Gastroesophageal sphincter (tissue), 4 donors: ENCODE measurements around the gene MAFF. TPM values are rescaled to one million over a fixed set of nuclear protein-coding genes. Genes with fewer than 3 reads are reported as not detected.

Experiments used
- ATAC-seq: fragments of 150-250 bp; one replicate; pipeline ENCODE4 v1.9.1; 2016; ENCODE audit warnings: mild to moderate bottlenecking, moderate library complexity
- H3K27ac ChIP-seq, 4 donors: fragments of 200-600 bp; sonication (generic) in 3 of 4; 1 replicate in 3 of 4; 2 replicates in 1 of 4; pipeline ENCODE4 v1.5.1; 2016 to 2019
- H3K27me3 ChIP-seq: fragments of 200-600 bp; sonication (generic); one replicate; pipeline ENCODE4 v1.5.1; 2019
- H3K36me3 ChIP-seq, 2 donors: fragments of 200-600 bp; sonication (generic); one replicate each; pipeline ENCODE4 v1.5.1; 2019; ENCODE audit warnings: control low read depth in 1 of 2
- H3K4me1 ChIP-seq, 3 donors: fragments of 200-600 bp; sonication (generic); 1 replicate in 2 of 3; 2 replicates in 1 of 3; pipeline ENCODE4 v1.5.1; 2016 to 2019; ENCODE audit warnings: control low read depth in 2 of 3
- H3K4me3 ChIP-seq, 2 donors: fragments of 200-600 bp; sonication (generic); one replicate each; pipeline ENCODE4 v1.5.1; 2019; ENCODE audit warnings: mild to moderate bottlenecking in 1 of 2, moderate library complexity in 1 of 2
- H3K9me3 ChIP-seq, 3 donors: fragments of 200-600 bp; sonication (generic); one replicate each; pipeline ENCODE4 v1.5.1; 2017 to 2019; ENCODE audit warnings: control low read depth in 2 of 3
- CTCF ChIP-seq, 4 experiments: fragments of 200-600 bp in 2 of 4; fragments of 450-650 bp in 2 of 4; sonication (generic) in 1 of 4; IDR thresholded peaks; one replicate each; pipeline ENCODE4 v1.5.1; 2017 to 2019; ENCODE audit warnings: antibody characterized with exemption in 4 of 4, mild to moderate bottlenecking in 2 of 4, moderate library complexity in 2 of 4
- EP300 ChIP-seq: sonication (generic); formaldehyde crosslinking; IDR thresholded peaks from one replicate; pipeline ENCODE4 v1.6.1; 2017; ENCODE audit warnings: antibody characterized with exemption, mild to moderate bottlenecking
- POLR2A ChIP-seq, 2 donors: fragments of 450-650 bp; IDR thresholded peaks; one replicate each; pipeline ENCODE4 v1.6.1; 2017; ENCODE audit warnings: antibody characterized with exemption in 2 of 2, mild to moderate bottlenecking in 2 of 2, moderate library complexity in 1 of 2
- POLR2AphosphoS5 ChIP-seq: sonication (generic); formaldehyde crosslinking; IDR thresholded peaks from one replicate; pipeline ENCODE4 v1.6.1; 2017; ENCODE audit warnings: antibody characterized with exemption
- WGBS, 2 donors: methylation state at CpG; one replicate each; pipeline ENCODE4 v1.1.5; 2018; ENCODE audit warnings: low coverage in 1 of 2; 5-methylcytosine and 5-hydroxymethylcytosine counted together
- total RNA-seq, 4 donors: library from RNA; depleted of rRNA; stranded (reverse); fragments of >200 nt; gene quantifications; one replicate each; pipeline ENCODE4 v1.1.0, GENCODE V29; 2016

Gene MAFF
- total RNA-seq, 4 donors from 2014 or later, result 21.2 to 93.7 (median 51.2) TPM

- no peaks in the 10 kb centered on the region for H3K9me3 ChIP-seq
- no peak for ATAC-seq
- no peak overlapping the region for H3K4me3 ChIP-seq
- H3K27me3 ChIP-seq, result no peaks in the 10 kb centered on the region
- TF ChIP-seq CTCF (IDR thresholded peaks at IDR 0.05) (no peak), POLR2AphosphoS5 (no peak), POLR2A (IDR thresholded peaks at IDR 0.05) (no peak), EP300 (no peak)
- WGBS, 2 donors, result 91 to 100% methylated on average over 1 to 4 of the region's 13 CpGs
- peaks cover 0 to 47% of the 10 kb centered on the region in 2 donors for H3K36me3 ChIP-seq
- H3K4me1 ChIP-seq, result peaks cover 0 to 17% (median 0%) of the 10 kb centered on the region in 3 donors
- H3K27ac ChIP-seq, result no peak overlapping the region
Observed at GRCh38 chr22:38163844-38164550, 37.8 kb upstream of the MAFF start.

GRCh38 chr22:38164551-38164918, 37.3 kb upstream of the MAFF start:
- Histone ChIP-seq H3K4me1 (peaks cover 0 to 17% (median 0%) of the 10 kb centered on the region in 3 donors), H3K4me3 (no peak overlapping the region), H3K9me3 (no peaks in the 10 kb centered on the region), H3K36me3 (peaks cover 0 to 51% of the 10 kb centered on the region in 2 donors), H3K27ac (no peak overlapping the region), H3K27me3 (no peaks in the 10 kb centered on the region)
- TF ChIP-seq POLR2AphosphoS5 (no peak), POLR2A (IDR thresholded peaks at IDR 0.05) (no peak), CTCF (IDR thresholded peaks at IDR 0.05) (no peak), EP300 (no peak)
- 100% methylated on average over 4 of the region's 7 CpGs; no CpG with 5 or more reads in 1 of the 2 donors for WGBS, 2 donors
- ATAC-seq, result no peak

- Histone ChIP-seq H3K4me1 (peaks cover 0 to 17% (median 0%) of the 10 kb centered on the region in 3 donors), H3K4me3 (no peak overlapping the region), H3K27me3 (no peaks in the 10 kb centered on the region), H3K36me3 (peaks cover 0 to 51% of the 10 kb centered on the region in 2 donors), H3K9me3 (no peaks in the 10 kb centered on the region), H3K27ac (no peak overlapping the region)
- TF ChIP-seq POLR2AphosphoS5, result no peak
- no peak for ATAC-seq
- 93 to 94% methylated on average over 3 to 11 of the region's 13 CpGs for whole genome bisulfite sequencing, 2 donors
Observed at GRCh38 chr22:38165922-38166593, 35.7 kb upstream of the MAFF start.

- TF ChIP-seq POLR2A (IDR thresholded peaks at IDR 0.05) (no peak), POLR2AphosphoS5 (no peak), EP300 (no peak), CTCF (IDR thresholded peaks at IDR 0.05) (no peak)
Observed at GRCh38 chr22:38167988-38168407, 33.8 kb upstream of the MAFF start.

GRCh38 chr22:38169116-38169515, 32.7 kb upstream of the MAFF start:
- Histone ChIP-seq H3K9me3 (no peaks in the 10 kb centered on the region), H3K4me1 (peaks cover 0 to 34% (median 0%) of the 10 kb centered on the region in 3 donors), H3K27ac (no peak overlapping the region), H3K27me3 (no peaks in the 10 kb centered on the region), H3K36me3 (peaks cover 0 to 43% of the 10 kb centered on the region in 2 donors), H3K4me3 (no peak overlapping the region)
- ATAC-seq, result no peak
- no peak for TF ChIP-seq CTCF (IDR thresholded peaks at IDR 0.05)
- TF ChIP-seq POLR2A (IDR thresholded peaks at IDR 0.05), result no peak
- TF ChIP-seq POLR2AphosphoS5, result no peak
- TF ChIP-seq EP300, result no peak
- 80% methylated on average over 1 of the region's 17 CpGs; no CpG with 5 or more reads in 1 of the 2 donors for WGBS, 2 donors

More at GRCh38 chr22:38167988-38168407, 33.8 kb upstream of the MAFF start:
- Histone ChIP-seq H3K4me1 (peaks cover 0 to 29% (median 0%) of the 10 kb centered on the region in 3 donors), H3K27me3 (no peaks in the 10 kb centered on the region), H3K4me3 (no peak overlapping the region), H3K9me3 (no peaks in the 10 kb centered on the region), H3K36me3 (peaks cover 0 to 51% of the 10 kb centered on the region in 2 donors), H3K27ac (peak overlapping the region in 1 of 4 donors; percentile 52)
- peak; percentile 18 for ATAC-seq
- WGBS, 2 donors, result 28 to 59% methylated on average over 3 to 5 of the region's 7 CpGs
